NCI-H774 (cell line): ENCODE measurements around the gene PNMA6E.

ENCODE experiments used
- DNase-seq: peaks from one replicate; lab custom pipeline; 2025; lab: John Stamatoyannopoulos, UW

PNMA6E gene

GRCh38 chrX:153401133-153401764 lies at the start of gene PNMA6E:
PNMA6E (minus strand) TSS chrX:153401350; CDS start chrX:153398849, 2,501 bp downstream.
- no peak for DNase-seq

- no peak for DNase-seq
Measured at GRCh38 chrX:153450949-153451277, 49.8 kb upstream of the PNMA6E start.

- DNase-seq: no peak
Measured at GRCh38 chrX:153450114-153450948, 49.2 kb upstream of the PNMA6E start.

- DNase-seq: no peak
Measured at GRCh38 chrX:153449368-153450113, 48.4 kb upstream of the PNMA6E start.

- DNase-seq: no peak
Measured at GRCh38 chrX:153448556-153449367, 47.6 kb upstream of the PNMA6E start.

GRCh38 chrX:153447581-153447960 lies 46.4 kb upstream of the PNMA6E start:
- no peak for DNase-seq

- no peak for DNase-seq
Measured at GRCh38 chrX:153446950-153447580, 45.9 kb upstream of the PNMA6E start.

GRCh38 chrX:153446636-153446936 lies 45.4 kb upstream of the PNMA6E start:
- no peak for DNase-seq

GRCh38 chrX:153445856-153446635 lies 44.9 kb upstream of the PNMA6E start, which contains the start of gene TREX2:
TREX2 (minus strand) TSS chrX:153446056; CDS start chrX:153445430, 626 bp downstream.
- no peak for DNase-seq

GRCh38 chrX:153445106-153445855 lies 44.1 kb upstream of the PNMA6E start:
- no peak for DNase-seq

GRCh38 chrX:153444333-153445011 lies 43.3 kb upstream of the PNMA6E start:
- no peak for DNase-seq

- no peak for DNase-seq
Measured at GRCh38 chrX:153443476-153444332, 42.6 kb upstream of the PNMA6E start.

- no peak for DNase-seq
Measured at GRCh38 chrX:153442463-153442862, 41.3 kb upstream of the PNMA6E start.

- DNase-seq: no peak
Measured at GRCh38 chrX:153441981-153442380, 40.8 kb upstream of the PNMA6E start.

- DNase-seq: no peak
Measured at GRCh38 chrX:153441296-153441695, 40.1 kb upstream of the PNMA6E start.

- DNase-seq: no peak
Measured at GRCh38 chrX:153440556-153441135, 39.5 kb upstream of the PNMA6E start.

- DNase-seq: no peak
Measured at GRCh38 chrX:153439977-153440376, 38.8 kb upstream of the PNMA6E start.

- DNase-seq: peak; percentile 6
Measured at GRCh38 chrX:153438532-153438931, 37.4 kb upstream of the PNMA6E start.
